ENCODE measurements around the gene ZNF398.

The ZNF398 gene

GRCh38 chr7:149228831-149229471 lies 81.7 kb downstream of the ZNF398 start:
- DNase-seq = no peak

GRCh38 chr7:149229526-149229925 lies 82.3 kb downstream of the ZNF398 start:
- DNase-seq = no peak

GRCh38 chr7:149232362-149232761 lies 85.1 kb downstream of the ZNF398 start:
- DNase-seq = no peak

Measured in midbrain (tissue), 1 donor.